OCI-LY7 (cell line): ENCODE measurements around the gene MAML3. TPM values are rescaled to one million over a fixed set of nuclear protein-coding genes. Genes with fewer than 3 reads are reported as not detected.

Experiments used
- BruUV-seq: library from RNA; stranded (reverse); fragments of 400-500 nt; replicated peaks from 2 replicates; lab custom pipeline; 2021; lab: Mats Ljungman, UMichigan
- CTCF ChIA-PET: fragments of 300-600 bp; sonication (Branson Sonifier 250); formaldehyde crosslinking; loops from one replicate; lab custom pipeline; 2022; ENCODE audit warnings: antibody characterized with exemption; ENCODE audit not compliant: unreplicated experiment; lab: Charles Lee
- POLR2A ChIA-PET: fragments of 300-600 bp; sonication (Branson Sonifier 250); formaldehyde crosslinking; loops from one replicate; lab custom pipeline; 2022; ENCODE audit warnings: antibody characterized with exemption; lab: Charles Lee
- DNase-seq: peaks from one replicate; pipeline ENCODE4 v3.0.0-alpha.2; 2015; ENCODE audit warnings: low spot score
- H2AFZ ChIP-seq: fragments of 200-600 bp; sonication (generic), shearing (Covaris generic); 2 replicates; pipeline ENCODE4 v1.6.1; 2014; ENCODE audit warnings: mild to moderate bottlenecking, antibody characterized with exemption, low read length, moderate library complexity
- H3K27ac ChIP-seq: fragments of 200-600 bp; sonication (generic); 2 replicates; pipeline ENCODE4 v1.5.1; 2014; ENCODE audit warnings: mixed run types, low read depth, mild to moderate bottlenecking, moderate library complexity, low read length, inconsistent platforms; ENCODE audit not compliant: poor library complexity, severe bottlenecking
- H3K36me3 ChIP-seq: fragments of 200-600 bp; sonication (generic); 2 replicates; pipeline ENCODE4 v1.6.1; 2014; ENCODE audit warnings: mild to moderate bottlenecking, antibody characterized with exemption, low read length, moderate library complexity, mixed read lengths; ENCODE audit not compliant: insufficient read depth
- H3K4me1 ChIP-seq: fragments of 200-600 bp; sonication (generic); 2 replicates; pipeline ENCODE4 v1.5.1; 2014; ENCODE audit warnings: mild to moderate bottlenecking, low read length; ENCODE audit not compliant: insufficient read depth, poor library complexity, severe bottlenecking
- H3K4me2 ChIP-seq: fragments of 200-600 bp; sonication (generic); 2 replicates; pipeline ENCODE4 v1.6.1; 2014; ENCODE audit warnings: mild to moderate bottlenecking, low read length
- H3K4me3 ChIP-seq: fragments of 200-600 bp; sonication (generic); 2 replicates; pipeline ENCODE4 v1.5.1; 2014; ENCODE audit warnings: mild to moderate bottlenecking, low read depth, low read length; ENCODE audit not compliant: poor library complexity, severe bottlenecking
- H3K79me2 ChIP-seq: fragments of 200-600 bp; sonication (generic); 2 replicates; pipeline ENCODE4 v1.6.1; 2016; ENCODE audit warnings: low read depth, mild to moderate bottlenecking, low read length, moderate library complexity, mixed read lengths; ENCODE audit not compliant: insufficient read depth
- H3K9me2 ChIP-seq: fragments of 200-600 bp; sonication (generic); 2 replicates; pipeline ENCODE4 v1.6.1; 2016; ENCODE audit warnings: mild to moderate bottlenecking, low read length, mixed read lengths; ENCODE audit not compliant: insufficient read depth
- H3K9me3 ChIP-seq: fragments of 200-600 bp; sonication (generic); 2 replicates; pipeline ENCODE4 v1.6.1; 2014; ENCODE audit warnings: mild to moderate bottlenecking, mixed run types, low read length, mixed read lengths
- H4K20me1 ChIP-seq: fragments of 200-600 bp; sonication (generic); 2 replicates; pipeline ENCODE4 v1.6.1; 2014; ENCODE audit warnings: mild to moderate bottlenecking, antibody characterized with exemption, low read length, moderate library complexity, mixed read lengths; ENCODE audit not compliant: insufficient read depth
- EZH2phosphoT487 ChIP-seq: fragments of 200-600 bp; sonication (generic); IDR thresholded peaks from 2 replicates; pipeline ENCODE4 v1.6.1; 2018; ENCODE audit warnings: low read depth, borderline replicate concordance, mild to moderate bottlenecking, mixed run types, antibody characterized with exemption, low read length, moderate library complexity, mixed read lengths
- intact Hi-C: fragments of 100-400 bp; cut with micrococcal nuclease; formaldehyde crosslinking; loops from one replicate; pipeline ENCODE4 v1.10.0; 2022; ENCODE audit not compliant: unreplicated experiment
- total RNA-seq, 2 experiments: library from RNA; depleted of rRNA in 1 of 2; stranded (reverse); fragments of >200 nt in 1 of 2; shearing (Covaris generic) in 1 of 2; gene quantifications; 2 replicates each; pipeline ENCODE4 v1.2.3, GENCODE V29; 2014 to 2022
- TF ChIP-seq, protein P1 (sequence below): fragments of 200-600 bp; sonication (generic); conservative IDR thresholded peaks from 2 replicates; pipeline ENCODE4 v1.5.1; 2014; ENCODE audit warnings: mild to moderate bottlenecking, antibody characterized with exemption, low read length, moderate library complexity, mixed read lengths

Gene MAML3
- total RNA-seq, 2 experiments from 2014 or later, result 0.80 to 1.2 TPM

DNA sequence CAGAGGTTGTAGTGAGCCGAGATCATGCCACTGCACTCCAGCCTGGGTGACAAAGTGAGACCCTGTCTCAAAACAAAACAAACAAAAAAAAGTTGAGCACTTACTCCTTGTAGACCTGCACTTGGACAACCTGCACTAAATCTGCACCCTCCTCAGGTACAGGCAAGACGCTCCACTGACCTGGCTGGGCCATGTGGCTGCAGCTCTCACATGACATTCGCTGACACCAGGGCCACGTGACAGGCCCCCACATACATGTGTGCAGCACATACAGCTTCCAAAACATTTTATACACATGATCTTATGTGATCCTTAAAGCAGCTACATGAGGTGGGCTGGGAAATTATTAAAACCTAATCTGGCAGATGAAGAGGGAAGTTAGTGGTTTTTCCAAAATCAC is 425.8 kb downstream of the MAML3 start:
- POLR2A ChIA-PET, result interaction anchor here (0.6 to 1.7 kb wide), 2 partner anchors 8 to 649 kb away, joined by 4 read pairs; no protein-coding TSS in a partner anchor
- Histone ChIP-seq H3K27ac (no peak overlapping the region), H3K36me3 (no peaks in the 10 kb centered on the region), H3K4me2 (no peak overlapping the region), H3K79me2 (no peaks in the 10 kb centered on the region), H3K4me1 (no peaks in the 10 kb centered on the region), H3K9me2 (no peaks in the 10 kb centered on the region), H4K20me1 (no peaks in the 10 kb centered on the region), H3K9me3 (no peaks in the 10 kb centered on the region), H2AFZ (no peak overlapping the region), H3K4me3 (no peak overlapping the region)
- no peak for DNase-seq
- intact Hi-C loops, result no loop called here
- BruUV-seq, result no TSS peak
- no peak for TF ChIP-seq EZH2phosphoT487
- TF ChIP-seq, protein P1, sequence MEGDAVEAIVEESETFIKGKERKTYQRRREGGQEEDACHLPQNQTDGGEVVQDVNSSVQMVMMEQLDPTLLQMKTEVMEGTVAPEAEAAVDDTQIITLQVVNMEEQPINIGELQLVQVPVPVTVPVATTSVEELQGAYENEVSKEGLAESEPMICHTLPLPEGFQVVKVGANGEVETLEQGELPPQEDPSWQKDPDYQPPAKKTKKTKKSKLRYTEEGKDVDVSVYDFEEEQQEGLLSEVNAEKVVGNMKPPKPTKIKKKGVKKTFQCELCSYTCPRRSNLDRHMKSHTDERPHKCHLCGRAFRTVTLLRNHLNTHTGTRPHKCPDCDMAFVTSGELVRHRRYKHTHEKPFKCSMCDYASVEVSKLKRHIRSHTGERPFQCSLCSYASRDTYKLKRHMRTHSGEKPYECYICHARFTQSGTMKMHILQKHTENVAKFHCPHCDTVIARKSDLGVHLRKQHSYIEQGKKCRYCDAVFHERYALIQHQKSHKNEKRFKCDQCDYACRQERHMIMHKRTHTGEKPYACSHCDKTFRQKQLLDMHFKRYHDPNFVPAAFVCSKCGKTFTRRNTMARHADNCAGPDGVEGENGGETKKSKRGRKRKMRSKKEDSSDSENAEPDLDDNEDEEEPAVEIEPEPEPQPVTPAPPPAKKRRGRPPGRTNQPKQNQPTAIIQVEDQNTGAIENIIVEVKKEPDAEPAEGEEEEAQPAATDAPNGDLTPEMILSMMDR, result no peak
- CTCF ChIA-PET, result no interaction called here

DNA sequence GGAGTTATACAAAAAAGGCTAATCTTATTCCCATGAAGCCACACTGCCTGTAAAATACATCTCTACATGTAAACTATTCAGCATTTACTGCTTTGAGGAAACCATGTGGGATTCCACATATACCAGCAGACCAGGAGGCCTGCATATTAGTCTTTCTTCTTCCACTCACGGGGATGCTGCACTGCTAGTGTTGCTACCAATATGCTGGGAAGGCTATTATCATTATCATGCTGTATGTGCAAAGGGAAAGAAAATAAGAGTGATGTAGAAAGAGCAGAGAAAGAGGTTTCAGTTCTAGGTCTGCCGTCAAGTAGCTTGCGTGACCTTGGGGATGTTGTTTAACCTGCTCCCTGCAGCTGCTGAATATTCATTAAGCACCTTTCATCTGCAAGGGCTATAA is 427.4 kb downstream of the MAML3 start:
- Histone ChIP-seq H3K4me1 (no peaks in the 10 kb centered on the region), H3K4me3 (no peak overlapping the region), H3K4me2 (no peak overlapping the region), H2AFZ (no peak overlapping the region), H3K9me2 (no peaks in the 10 kb centered on the region), H3K9me3 (no peaks in the 10 kb centered on the region), H4K20me1 (no peaks in the 10 kb centered on the region), H3K36me3 (no peaks in the 10 kb centered on the region), H3K27ac (no peak overlapping the region), H3K79me2 (no peaks in the 10 kb centered on the region)
- POLR2A ChIA-PET, result interaction anchor here (0.6 kb wide), 1 partner anchor 1078 kb away, joined by 5 read pairs; no protein-coding TSS in a partner anchor
- no peak for DNase-seq
- no TSS peak for BruUV-seq
- intact Hi-C loops, result no loop called here
- CTCF ChIA-PET, result no interaction called here
- TF ChIP-seq EZH2phosphoT487, result no peak
- TF ChIP-seq, protein P1, result no peak

DNA sequence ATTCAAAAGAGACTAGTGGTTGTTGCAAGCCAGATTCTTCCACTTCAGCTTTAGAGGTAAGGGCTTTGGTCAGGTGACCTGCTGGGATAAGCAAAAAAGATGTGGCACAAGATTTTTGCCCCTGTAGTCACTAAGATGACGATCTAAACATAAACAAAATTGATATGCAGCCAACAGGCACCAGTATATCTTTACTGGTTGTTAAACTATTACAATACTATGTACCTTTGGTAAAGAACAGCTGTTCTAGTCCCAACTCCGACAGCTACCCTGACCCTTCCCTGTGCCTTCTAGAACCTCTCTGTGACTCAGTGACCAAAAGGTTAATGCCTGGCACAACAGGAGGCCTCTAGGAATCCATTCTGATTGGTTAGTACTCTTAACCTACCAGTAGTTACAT is 428.7 kb downstream of the MAML3 start:
- no peak overlapping the region for H2AFZ ChIP-seq
- POLR2A ChIA-PET, result no interaction called here
- H3K36me3 ChIP-seq, result no peaks in the 10 kb centered on the region
- no TSS peak for BruUV-seq
- CTCF ChIA-PET, result no interaction called here
- no peak overlapping the region for H3K4me2 ChIP-seq
- H3K4me1 ChIP-seq, result no peaks in the 10 kb centered on the region
- H3K9me2 ChIP-seq, result no peaks in the 10 kb centered on the region
- H3K9me3 ChIP-seq, result no peaks in the 10 kb centered on the region
- H3K4me3 ChIP-seq, result no peak overlapping the region
- no peaks in the 10 kb centered on the region for H3K79me2 ChIP-seq
- no peak for DNase-seq
- TF ChIP-seq, protein P1, result no peak
- no peak for TF ChIP-seq EZH2phosphoT487
- H3K27ac ChIP-seq, result no peak overlapping the region
- intact Hi-C loops, result no loop called here
- H4K20me1 ChIP-seq, result no peaks in the 10 kb centered on the region
